GM12872 (cell line): ENCODE data around the gene RFC4.

Experiments
- CTCF ChIP-seq: IDR thresholded peaks from 3 replicates; pipeline ENCODE4 v1.5.1; 2011; ENCODE audit warnings: low read depth, mild to moderate bottlenecking, low read length, moderate library complexity; ENCODE audit not compliant: insufficient read depth

The RFC4 gene

DNA sequence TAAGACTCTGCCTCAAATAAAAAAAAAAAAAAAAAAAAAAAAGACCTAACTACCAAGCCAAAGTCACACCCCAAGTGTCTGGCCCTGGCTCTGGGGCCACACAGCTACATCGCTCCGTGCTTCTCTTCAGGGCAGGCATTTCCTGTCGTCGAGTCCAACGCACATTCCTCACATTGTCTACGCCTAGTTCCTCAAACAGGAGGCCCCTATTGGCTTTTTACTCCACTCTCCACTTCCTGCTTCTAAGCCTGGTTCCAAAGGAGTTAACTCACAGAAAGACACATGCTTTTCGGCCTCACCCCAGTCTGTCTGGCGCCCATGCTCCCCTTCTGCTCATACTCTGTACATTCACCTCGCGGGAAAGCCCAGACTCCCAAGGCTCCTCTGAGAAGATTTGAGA lies 60.3 kb downstream of the RFC4 start:
- no peak for TF ChIP-seq CTCF

DNA sequence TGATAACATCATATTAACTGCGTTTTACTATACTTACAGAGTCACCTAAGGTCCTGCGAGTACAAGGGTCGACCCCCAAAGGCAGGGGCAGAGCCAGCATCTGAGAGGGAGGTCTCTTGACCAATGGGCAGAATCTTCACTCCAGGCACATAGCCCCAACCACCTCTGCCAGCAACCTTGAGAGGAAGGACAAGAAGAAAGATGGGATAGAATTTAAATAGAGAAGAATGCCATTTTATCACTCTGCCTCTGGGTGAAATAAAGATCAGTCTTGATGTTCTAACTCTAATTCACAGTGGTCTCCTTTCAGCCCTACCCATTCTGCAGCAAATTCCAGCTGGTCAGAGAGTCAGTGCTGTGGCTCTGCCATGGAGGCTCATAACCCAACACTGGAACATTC lies 62.6 kb downstream of the RFC4 start:
- no peak for TF ChIP-seq CTCF

- no peak for TF ChIP-seq CTCF
These were observed 63.5 kb downstream of the RFC4 start for GRCh38 chr3:186742618-186743380.
